LNCaP clone FGC (cell line): Measurements from ENCODE around the gene PLA2G2E.

Experiments used
- DNase-seq: peaks from one replicate; pipeline ENCODE4 v3.0.0-alpha.2; 2011; ENCODE audit warnings: low read depth
- H3K4me3 ChIP-seq: 2 replicates; pipeline ENCODE4 v1.5.1; 2011; ENCODE audit warnings: mild to moderate bottlenecking, low read depth, low read length, control low read depth
- TF ChIP-seq, protein P1 (sequence below): IDR thresholded peaks from 2 replicates; pipeline ENCODE4 v1.5.1; 2012; ENCODE audit warnings: mild to moderate bottlenecking; ENCODE audit not compliant: control insufficient read depth, insufficient read depth; ENCODE audit errors: extremely low read depth

The PLA2G2E gene, protein sequence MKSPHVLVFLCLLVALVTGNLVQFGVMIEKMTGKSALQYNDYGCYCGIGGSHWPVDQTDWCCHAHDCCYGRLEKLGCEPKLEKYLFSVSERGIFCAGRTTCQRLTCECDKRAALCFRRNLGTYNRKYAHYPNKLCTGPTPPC

DNA sequence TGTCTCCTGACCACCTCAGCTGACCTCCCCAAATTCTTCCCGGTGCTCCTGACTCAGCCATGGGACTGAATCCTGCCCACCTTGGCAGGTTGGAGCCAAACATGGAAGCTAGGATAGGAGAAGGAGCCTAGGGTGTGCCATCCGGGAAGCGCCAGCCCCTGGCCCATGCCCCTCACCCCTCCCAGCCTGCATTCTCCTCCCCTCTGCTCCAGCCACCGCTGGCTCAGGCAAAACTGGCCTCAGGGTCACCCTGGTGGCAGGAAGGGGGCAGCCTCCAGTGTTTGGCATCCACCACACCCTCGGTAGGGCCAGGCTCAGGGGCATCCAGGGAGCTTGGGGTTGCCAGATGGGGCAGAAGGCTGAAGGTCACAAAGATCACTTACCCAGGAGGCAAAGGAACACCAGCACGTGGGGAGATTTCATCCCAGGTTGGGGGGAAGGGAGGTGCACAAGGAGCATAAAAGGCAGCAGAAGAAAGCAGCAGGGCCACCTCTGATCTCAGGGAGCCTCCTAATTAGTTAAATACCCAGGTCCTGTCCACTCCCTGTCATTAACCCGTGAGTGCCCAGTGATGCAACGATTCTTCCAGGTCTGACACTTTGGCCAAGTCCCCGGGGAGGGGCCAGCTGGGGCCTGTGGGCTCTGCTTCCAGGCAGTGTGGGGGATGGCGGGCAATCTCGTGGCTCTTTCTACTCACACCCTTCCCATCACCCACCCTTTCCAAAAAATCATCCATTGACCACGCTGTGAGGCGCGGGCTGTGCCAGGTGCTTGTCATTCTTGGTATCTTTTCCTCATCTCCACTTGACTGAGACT lies at the start of gene PLA2G2E:
Gene PLA2G2E, minus strand, starts transcription at position 481 of the 816 bp plus-strand sequence. Its CDS starts 58 bp downstream, at position 423.
- no peak for DNase-seq
- TF ChIP-seq, protein P1, sequence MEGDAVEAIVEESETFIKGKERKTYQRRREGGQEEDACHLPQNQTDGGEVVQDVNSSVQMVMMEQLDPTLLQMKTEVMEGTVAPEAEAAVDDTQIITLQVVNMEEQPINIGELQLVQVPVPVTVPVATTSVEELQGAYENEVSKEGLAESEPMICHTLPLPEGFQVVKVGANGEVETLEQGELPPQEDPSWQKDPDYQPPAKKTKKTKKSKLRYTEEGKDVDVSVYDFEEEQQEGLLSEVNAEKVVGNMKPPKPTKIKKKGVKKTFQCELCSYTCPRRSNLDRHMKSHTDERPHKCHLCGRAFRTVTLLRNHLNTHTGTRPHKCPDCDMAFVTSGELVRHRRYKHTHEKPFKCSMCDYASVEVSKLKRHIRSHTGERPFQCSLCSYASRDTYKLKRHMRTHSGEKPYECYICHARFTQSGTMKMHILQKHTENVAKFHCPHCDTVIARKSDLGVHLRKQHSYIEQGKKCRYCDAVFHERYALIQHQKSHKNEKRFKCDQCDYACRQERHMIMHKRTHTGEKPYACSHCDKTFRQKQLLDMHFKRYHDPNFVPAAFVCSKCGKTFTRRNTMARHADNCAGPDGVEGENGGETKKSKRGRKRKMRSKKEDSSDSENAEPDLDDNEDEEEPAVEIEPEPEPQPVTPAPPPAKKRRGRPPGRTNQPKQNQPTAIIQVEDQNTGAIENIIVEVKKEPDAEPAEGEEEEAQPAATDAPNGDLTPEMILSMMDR: no peak
- H3K4me3 ChIP-seq: no peak within 1 kb of the TSS

DNA sequence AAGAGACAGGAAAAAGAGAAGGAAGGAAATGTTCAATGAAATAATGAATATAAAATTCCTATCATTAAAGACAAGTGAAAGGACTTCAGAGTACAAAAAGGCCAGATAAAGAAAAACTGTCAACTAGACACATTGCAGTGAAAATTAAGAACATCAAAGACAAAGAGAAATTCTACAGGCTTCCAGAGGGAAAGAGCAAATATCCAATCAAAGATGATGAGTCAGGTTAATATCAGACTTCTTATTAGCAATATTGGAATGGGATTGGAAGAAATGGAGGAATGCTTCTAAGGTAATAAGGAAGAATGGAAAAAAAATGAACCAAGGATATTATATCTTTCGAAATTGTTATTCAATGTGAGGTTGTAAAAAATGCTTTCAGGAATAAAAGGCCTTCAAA lies 48.2 kb upstream of the PLA2G2E start:
- H3K4me3 ChIP-seq: no peak overlapping the region
- TF ChIP-seq, protein P1: no peak
- DNase-seq: no peak

DNA sequence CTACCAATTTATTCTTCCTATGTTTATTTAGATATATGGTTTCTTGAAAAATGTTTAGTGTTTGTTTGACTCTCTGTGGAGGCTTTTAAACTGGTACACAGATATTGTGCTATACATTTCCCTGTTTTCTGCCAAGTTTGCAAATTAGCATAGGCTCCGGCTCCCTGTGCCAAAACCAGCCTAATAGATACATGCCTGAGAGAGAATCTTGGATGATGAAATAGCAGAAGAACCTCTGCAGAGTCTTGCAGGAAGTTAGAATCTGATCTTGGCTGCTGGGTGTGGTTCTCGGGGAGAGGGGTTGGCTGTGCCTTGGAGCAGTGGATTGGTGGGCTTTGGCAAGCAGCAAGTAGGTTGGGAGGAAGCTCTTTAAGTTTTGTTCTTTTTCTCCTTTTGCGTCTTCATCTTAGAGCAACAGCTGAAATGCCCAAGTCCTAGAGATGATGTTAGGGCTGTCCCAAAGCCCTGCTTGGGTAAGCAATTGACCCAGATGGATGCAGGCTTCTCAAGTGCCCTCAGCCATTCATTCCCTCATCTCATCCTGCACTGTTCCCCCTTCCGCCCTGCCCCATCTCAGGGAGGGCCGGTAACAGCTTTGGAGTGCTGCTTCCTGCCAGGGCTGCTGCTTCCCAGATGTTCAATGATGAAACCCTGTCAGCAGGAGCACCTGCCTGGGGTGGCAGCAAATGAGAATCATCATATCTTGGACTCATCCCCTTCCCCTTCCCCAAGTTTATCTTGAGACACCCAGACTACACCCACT lies 46.7 kb upstream of the PLA2G2E start:
- DNase-seq: no peak
- no peak overlapping the region for H3K4me3 ChIP-seq
- TF ChIP-seq, protein P1: no peak

DNA sequence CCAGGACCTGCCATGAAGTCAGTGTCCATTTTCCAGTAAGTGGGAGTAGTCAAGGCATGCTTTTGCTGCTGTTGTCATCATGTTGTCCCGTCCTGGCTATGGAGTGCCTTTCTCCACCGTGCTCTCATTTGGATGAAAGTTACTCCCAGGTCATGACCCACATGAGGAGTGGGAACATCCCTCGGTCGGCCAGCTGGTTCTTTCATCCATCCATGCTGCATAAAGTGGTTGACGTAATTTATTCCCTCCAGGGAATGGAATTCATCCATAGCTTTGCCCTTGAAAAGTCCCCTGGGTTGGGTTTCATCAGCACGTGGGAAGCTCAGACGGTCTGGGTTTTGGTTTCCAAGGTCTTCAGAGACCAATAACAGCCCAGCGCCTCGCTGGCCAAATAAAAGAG lies 44.4 kb upstream of the PLA2G2E start:
- TF ChIP-seq, protein P1: no peak
- DNase-seq: no peak
- H3K4me3 ChIP-seq: no peak overlapping the region

DNA sequence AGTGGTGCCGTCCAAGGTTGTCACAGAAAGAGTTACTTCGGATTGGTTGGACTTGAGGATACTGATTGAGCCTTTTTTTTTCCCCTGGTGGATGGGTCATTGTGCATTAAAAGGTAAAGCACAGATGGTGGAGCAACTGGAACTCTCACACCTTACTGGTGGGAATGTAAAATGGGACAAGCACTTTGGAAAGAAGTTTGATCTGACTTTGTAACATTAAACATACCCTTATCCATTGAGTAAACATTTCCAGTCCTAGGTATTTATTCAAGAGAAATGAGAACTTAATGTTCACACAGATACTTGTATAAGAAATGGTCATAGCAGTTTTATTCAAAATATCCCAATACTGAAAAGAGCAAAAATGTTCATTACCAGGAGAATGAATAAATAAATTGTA lies 41.1 kb upstream of the PLA2G2E start:
- no peak for DNase-seq
- TF ChIP-seq, protein P1: no peak
- H3K4me3 ChIP-seq: no peak overlapping the region

DNA sequence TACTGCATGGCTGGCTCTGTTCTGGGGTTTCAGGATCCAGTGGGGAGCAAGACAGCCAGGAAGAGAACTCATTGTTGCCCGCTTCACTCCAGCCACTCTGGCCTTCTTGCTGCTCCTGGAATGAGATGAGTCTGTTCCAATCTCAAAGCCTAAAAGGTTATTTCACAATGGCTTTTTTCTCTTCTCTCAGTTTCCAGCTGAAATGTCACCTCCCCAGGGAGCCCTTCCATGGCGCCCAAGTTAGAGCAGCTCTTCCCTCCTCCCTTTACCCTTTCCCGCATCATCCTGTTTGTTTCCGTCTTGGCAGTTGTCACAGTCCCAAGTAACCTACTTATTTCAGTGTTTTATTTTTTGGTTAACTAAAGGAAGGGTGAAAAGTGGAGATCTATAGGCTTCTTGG lies 40.2 kb upstream of the PLA2G2E start:
- TF ChIP-seq, protein P1: no peak
- H3K4me3 ChIP-seq: no peak overlapping the region
- DNase-seq: no peak
